Right forelimb (tissue), 1 donor: Measurements from ENCODE around the gene ZCCHC9.

Experiments
- DNase-seq: peaks from one replicate; pipeline ENCODE4 v3.0.0-alpha.2; 2018

Gene ZCCHC9

GRCh38 chr5:81359881-81360280 is 58.5 kb downstream of the ZCCHC9 start:
- DNase-seq = no peak

- no peak for DNase-seq
These were observed 59.3 kb downstream of the ZCCHC9 start for GRCh38 chr5:81360640-81361039.

- DNase-seq = no peak
These were observed 60.2 kb downstream of the ZCCHC9 start for GRCh38 chr5:81361600-81361999.
